Skin epidermis (tissue), 12 donors: ENCODE results near the gene CEP57.
"Not testable (repeated sequence)": the region's sequence is repeated elsewhere in the genome, so short reads cannot be mapped to it uniquely, and the experiment has no call there.

Source experiments
- H3K27ac ChIP-seq, 21 experiments: fragments of 200-600 bp; sonication (generic) in 11 of 21; one replicate each; pipeline ENCODE4 v1.5.0; 2020; ENCODE audit warnings: mild to moderate bottlenecking in 3 of 21, inconsistent platforms in 2 of 21, moderate library complexity in 2 of 21
- H3K4me3 ChIP-seq, 7 experiments: fragments of 200-600 bp; sonication (generic) in 2 of 7; one replicate each; pipeline ENCODE4 v1.5.0; 2020; ENCODE audit warnings: inconsistent platforms in 2 of 7, mild to moderate bottlenecking in 2 of 7, moderate library complexity in 1 of 7

CEP57 gene

DNA sequence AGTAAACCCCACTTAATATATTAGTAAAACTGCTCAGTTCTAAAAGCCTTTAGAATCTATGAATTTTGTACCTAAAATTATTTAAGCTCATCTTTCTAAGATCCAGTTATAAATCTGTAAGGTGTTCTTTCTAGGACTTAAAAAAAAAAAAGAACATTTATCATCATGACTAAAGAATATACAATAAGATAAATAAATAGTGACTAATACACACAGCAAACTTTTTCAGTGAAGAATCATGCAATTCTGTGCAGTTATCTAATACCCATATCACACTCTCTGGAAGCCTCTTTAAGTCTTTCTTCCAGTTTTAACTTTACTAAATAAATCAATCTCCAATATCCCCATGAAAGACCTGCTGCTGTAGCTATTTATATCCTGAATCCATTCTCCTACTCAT is 59.8 kb downstream of the CEP57 start:
- Histone ChIP-seq H3K27ac (no peak overlapping the region), H3K4me3 (no peak overlapping the region)

GRCh38 chr11:95853138-95853537 is 62.8 kb downstream of the CEP57 start:
- Histone ChIP-seq H3K4me3 (no peak overlapping the region), H3K27ac (no peak overlapping the region)

DNA sequence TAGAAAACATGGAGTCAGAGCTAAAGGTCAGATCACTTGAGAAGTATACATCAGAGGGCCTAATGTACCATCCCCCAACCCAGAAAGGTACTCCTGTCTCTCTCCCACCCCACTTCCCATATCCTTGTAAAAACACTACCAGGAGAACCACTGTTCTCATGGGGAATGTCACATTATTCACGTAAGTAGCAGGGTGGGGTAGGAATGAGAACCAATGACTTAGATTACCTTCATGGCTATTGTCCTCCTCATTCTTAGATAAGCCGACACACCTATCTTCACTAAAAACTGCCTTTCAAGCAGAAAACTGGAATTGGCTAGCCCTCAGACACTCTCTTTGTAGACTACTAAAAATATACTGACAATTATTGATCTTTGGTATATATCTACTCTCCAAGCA is 63.6 kb downstream of the CEP57 start:
- H3K27ac ChIP-seq: no peak overlapping the region
- H3K4me3 ChIP-seq: no peak overlapping the region

DNA sequence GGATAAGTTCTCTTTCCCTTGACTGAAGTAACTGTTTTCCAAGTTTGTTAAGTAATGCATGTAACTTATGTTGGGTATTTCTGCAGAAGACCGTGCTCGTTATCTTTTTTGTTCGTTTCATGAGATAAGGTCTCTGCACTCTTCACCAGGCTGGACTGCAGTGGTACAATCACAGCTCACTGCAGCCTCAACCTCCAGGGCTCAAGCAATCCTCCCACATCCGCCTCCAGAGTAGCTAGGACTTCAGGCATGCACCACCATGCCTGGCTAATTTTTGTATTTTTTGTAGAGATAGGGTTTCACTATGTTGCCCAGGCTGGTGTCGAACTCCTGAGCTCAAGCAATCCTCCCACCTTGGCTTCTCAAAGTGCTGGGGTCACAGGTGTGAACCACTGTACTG is 64.1 kb downstream of the CEP57 start:
- H3K4me3 ChIP-seq, H3K27ac ChIP-seq: not testable (repeated sequence)

GRCh38 chr11:95860024-95860423 is 69.7 kb downstream of the CEP57 start:
- not testable (repeated sequence) for H3K4me3 ChIP-seq, H3K27ac ChIP-seq

- Histone ChIP-seq H3K4me3 (no peak overlapping the region), H3K27ac (no peak overlapping the region)
Measured at GRCh38 chr11:95863486-95864140, 73.3 kb downstream of the CEP57 start.

DNA sequence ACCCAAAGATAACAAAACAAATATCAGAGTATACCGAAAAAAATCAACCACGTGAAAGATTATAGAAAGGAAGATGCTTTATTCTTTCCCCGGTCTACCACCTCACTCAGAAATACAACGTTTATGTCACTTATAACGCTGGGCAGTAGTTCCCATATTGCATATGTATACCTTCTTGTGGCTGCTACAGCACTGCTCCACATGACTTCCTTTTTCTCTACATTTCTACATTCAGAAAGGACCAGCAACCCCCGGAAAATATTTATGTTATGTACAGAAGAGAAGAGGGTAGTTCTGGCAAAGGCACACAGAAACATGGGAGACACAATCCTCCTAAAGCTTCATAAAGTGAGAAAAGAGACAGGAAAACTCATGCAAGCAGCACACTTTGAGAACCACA is 76.8 kb downstream of the CEP57 start:
- Histone ChIP-seq H3K27ac (no peak overlapping the region), H3K4me3 (no peak overlapping the region)

- H3K27ac ChIP-seq, H3K4me3 ChIP-seq: not testable (repeated sequence)
Measured at GRCh38 chr11:95870877-95871276, 80.6 kb downstream of the CEP57 start.

DNA sequence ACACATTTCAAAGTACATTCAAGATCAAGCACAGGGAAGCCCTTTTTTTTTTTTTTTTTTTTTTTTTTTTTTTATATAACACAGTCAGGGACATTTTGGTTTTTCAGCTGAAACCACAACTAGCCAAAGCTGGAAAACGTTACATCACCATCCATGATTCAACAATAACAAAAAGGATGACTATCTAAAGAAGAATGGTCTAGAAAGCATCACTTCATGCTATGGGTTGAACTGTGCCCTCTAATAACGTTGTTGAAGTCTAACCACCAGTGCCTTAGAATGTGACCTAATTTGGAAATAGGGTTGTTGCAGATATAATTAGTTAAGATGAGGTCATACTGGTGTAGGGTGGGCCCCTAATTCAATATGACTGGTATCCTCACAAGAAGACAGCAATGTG is 87.0 kb downstream of the CEP57 start:
- no peak overlapping the region for H3K4me3 ChIP-seq
- peak overlapping the region in 1 of 21 experiments; percentile 39 for H3K27ac ChIP-seq
